ENCODE results near the gene CTTNBP2NL. TPM values are rescaled to one million over a fixed set of nuclear protein-coding genes. Genes with fewer than 3 reads are reported as not detected.
"Not testable (repeated sequence)": the region's sequence is repeated elsewhere in the genome, so short reads cannot be mapped to it uniquely, and the experiment has no call there.

The CTTNBP2NL gene
- total RNA-seq, 1 donor from 2014 or later: 47.9 TPM

GRCh38 chr1:112399456-112399855 is 3.4 kb downstream of the CTTNBP2NL start:
- H3K4me3 Mint-ChIP-seq: peak overlapping the region; percentile 80
- TF ChIP-seq CTCF (conservative IDR thresholded peaks at IDR 0.05): no peak
- H3K27ac Mint-ChIP-seq: peak overlapping the region; percentile 32
- H3K4me1 Mint-ChIP-seq (ENCODE audit: unreplicated experiment): peaks cover 43% of the 10 kb centered on the region
- DNase-seq (ENCODE audit: extremely low spot score, unreplicated experiment): no peak
- H3K9me3 Mint-ChIP-seq: no peaks in the 10 kb centered on the region
- peaks cover 31% of the 10 kb centered on the region for H3K36me3 Mint-ChIP-seq
- no peaks in the 10 kb centered on the region for H3K27me3 Mint-ChIP-seq

GRCh38 chr1:112400706-112401105 is 4.7 kb downstream of the CTTNBP2NL start:
- not testable (repeated sequence) for H3K4me3 Mint-ChIP-seq; H3K27ac Mint-ChIP-seq; H3K9me3 Mint-ChIP-seq; DNase-seq (ENCODE audit: extremely low spot score, unreplicated experiment); H3K27me3 Mint-ChIP-seq
- peaks cover 32% of the 10 kb centered on the region for H3K36me3 Mint-ChIP-seq
- H3K4me1 Mint-ChIP-seq (ENCODE audit: unreplicated experiment): peaks cover 41% of the 10 kb centered on the region

- no peaks in the 10 kb centered on the region for H3K27me3 Mint-ChIP-seq
- H3K4me1 Mint-ChIP-seq (ENCODE audit: unreplicated experiment): peaks cover 39% of the 10 kb centered on the region
- no peaks in the 10 kb centered on the region for H3K9me3 Mint-ChIP-seq
- no peak for TF ChIP-seq CTCF (conservative IDR thresholded peaks at IDR 0.05)
- no peak overlapping the region for H3K4me3 Mint-ChIP-seq
- H3K36me3 Mint-ChIP-seq: peaks cover 32% of the 10 kb centered on the region
- peak overlapping the region; percentile 34 for H3K27ac Mint-ChIP-seq
- DNase-seq (ENCODE audit: extremely low spot score, unreplicated experiment): no peak
These were observed 6.9 kb downstream of the CTTNBP2NL start for GRCh38 chr1:112402682-112403643.

- no peaks in the 10 kb centered on the region for H3K27me3 Mint-ChIP-seq
- no peak overlapping the region for H3K4me3 Mint-ChIP-seq
- H3K36me3 Mint-ChIP-seq: peaks cover 26% of the 10 kb centered on the region
- peak overlapping the region; percentile 10 for H3K27ac Mint-ChIP-seq
- H3K9me3 Mint-ChIP-seq: no peaks in the 10 kb centered on the region
- no peak for DNase-seq (ENCODE audit: extremely low spot score, unreplicated experiment)
- peaks cover 26% of the 10 kb centered on the region for H3K4me1 Mint-ChIP-seq (ENCODE audit: unreplicated experiment)
- no peak for TF ChIP-seq CTCF (conservative IDR thresholded peaks at IDR 0.05)
These were observed 10.8 kb downstream of the CTTNBP2NL start for GRCh38 chr1:112406771-112407170.

GRCh38 chr1:112409414-112409813 is 13.4 kb downstream of the CTTNBP2NL start:
- Mint-ChIP-seq H3K36me3 (peaks cover 14% of the 10 kb centered on the region), H3K4me3 (no peak overlapping the region), H3K4me1 (ENCODE audit: unreplicated experiment) (peaks cover 14% of the 10 kb centered on the region), H3K27me3 (no peaks in the 10 kb centered on the region), H3K27ac (peak overlapping the region; percentile 77), H3K9me3 (no peaks in the 10 kb centered on the region)
- no peak for TF ChIP-seq CTCF (conservative IDR thresholded peaks at IDR 0.05)
- DNase-seq (ENCODE audit: extremely low spot score, unreplicated experiment): no peak

GRCh38 chr1:112410673-112411072 is 14.7 kb downstream of the CTTNBP2NL start:
- H3K9me3 Mint-ChIP-seq: no peaks in the 10 kb centered on the region
- peaks cover 16% of the 10 kb centered on the region for H3K36me3 Mint-ChIP-seq
- H3K27me3 Mint-ChIP-seq: no peaks in the 10 kb centered on the region
- H3K4me3 Mint-ChIP-seq: no peak overlapping the region
- DNase-seq (ENCODE audit: extremely low spot score, unreplicated experiment): no peak
- TF ChIP-seq CTCF (conservative IDR thresholded peaks at IDR 0.05): no peak
- H3K4me1 Mint-ChIP-seq (ENCODE audit: unreplicated experiment): peaks cover 13% of the 10 kb centered on the region
- H3K27ac Mint-ChIP-seq: no peak overlapping the region

Measured in type B pancreatic cell (in vitro differentiated cells).